HG03196 (cell line): ENCODE results near the gene ZNF354C.

Experiments used
- ATAC-seq: cut with Tn5 transposase; IDR thresholded peaks from one replicate; pipeline ENCODE4 v1.9.1; 2021; ENCODE audit not compliant: unreplicated experiment

The ZNF354C gene

DNA sequence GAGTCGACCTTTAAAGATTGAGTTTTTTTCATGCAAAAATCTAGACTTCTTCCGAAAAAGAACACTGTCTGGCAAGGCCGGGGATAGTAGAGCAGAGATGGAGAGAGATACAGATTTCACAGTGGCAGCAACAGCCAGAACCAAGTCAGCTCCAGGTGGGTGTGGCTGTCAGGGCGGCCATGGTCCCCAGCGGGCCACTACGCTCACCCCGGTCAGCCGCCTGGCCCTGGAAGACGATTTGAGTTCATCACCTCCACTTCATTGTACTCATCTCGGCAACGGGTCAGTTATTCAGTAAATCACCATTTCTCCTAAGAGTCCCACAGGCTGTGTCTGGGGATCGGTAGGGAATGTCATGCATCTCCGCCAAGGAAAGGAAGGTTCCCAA is 53.0 kb downstream of the ZNF354C start:
- ATAC-seq, result no peak

DNA sequence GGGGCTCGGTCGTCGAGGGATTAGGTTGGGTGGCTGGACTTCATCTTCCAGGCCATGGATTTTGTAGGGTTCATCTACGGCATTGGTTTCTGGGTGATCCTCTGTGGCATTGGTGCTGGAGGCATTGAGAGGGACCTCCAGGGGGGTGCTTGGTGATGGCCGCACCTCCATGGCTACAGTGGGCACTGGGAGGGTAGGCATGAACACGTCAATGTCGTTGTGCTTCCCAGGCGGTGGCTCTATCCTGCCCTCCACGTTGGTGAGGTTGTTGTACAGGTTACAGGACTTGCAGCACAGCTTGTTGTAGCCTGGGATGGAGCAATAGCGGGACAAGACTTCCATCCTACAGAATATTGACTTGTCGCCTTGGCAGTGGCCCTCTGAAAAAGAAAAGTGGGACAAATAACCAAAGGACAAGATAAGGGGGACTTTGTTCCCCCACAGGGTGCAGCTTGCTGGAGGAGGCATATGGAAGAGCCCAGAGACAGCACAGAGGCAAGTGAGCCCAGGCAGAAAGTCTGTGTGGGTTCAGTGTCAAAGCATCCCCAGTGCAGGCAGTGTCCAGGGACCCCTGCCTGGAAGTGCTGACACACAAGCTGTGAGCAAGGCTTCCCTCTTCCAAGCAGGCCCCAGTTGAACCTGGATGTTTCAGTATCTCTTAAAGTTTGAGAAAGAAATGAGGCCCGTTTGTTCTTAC is 53.9 kb downstream of the ZNF354C start:
- ATAC-seq, result no peak

DNA sequence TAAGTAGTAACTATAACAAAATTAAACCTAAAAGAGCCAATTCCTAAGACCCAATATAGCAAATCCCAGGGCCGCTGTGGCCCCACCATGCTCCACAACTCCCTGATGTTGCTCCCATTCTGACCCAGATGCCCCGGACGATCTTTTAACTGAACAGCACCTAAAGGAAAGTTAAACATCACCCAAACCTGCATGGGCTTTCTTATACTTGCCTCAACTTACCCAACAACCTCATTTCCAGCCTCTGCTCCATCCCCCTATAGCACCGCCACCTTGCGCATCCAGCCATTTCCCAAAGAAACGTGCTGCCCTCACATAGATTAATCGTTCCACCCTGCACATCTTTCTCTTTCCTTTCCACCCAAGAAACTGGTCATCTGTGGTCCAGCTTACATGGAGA is 54.6 kb downstream of the ZNF354C start:
- no peak for ATAC-seq

DNA sequence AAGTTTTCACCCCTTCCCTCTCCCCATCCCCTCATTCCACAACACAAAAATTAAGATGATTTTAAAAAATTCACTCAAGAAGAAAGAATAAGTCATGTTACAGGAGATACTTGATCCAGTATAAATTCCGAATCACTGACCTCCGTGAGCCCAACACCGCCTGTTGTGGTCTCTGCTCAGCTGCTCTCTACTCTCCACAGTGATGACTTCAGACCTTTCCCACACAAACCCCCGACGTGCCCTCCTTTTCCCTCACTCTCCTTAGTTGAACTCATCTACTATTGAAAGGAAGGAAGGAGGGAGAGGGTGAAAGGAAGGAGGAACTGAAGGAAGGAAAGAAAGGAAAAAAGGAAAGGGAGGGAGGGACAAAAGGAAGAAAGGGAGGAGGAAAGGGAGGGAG is 55.1 kb downstream of the ZNF354C start:
- no peak for ATAC-seq

DNA sequence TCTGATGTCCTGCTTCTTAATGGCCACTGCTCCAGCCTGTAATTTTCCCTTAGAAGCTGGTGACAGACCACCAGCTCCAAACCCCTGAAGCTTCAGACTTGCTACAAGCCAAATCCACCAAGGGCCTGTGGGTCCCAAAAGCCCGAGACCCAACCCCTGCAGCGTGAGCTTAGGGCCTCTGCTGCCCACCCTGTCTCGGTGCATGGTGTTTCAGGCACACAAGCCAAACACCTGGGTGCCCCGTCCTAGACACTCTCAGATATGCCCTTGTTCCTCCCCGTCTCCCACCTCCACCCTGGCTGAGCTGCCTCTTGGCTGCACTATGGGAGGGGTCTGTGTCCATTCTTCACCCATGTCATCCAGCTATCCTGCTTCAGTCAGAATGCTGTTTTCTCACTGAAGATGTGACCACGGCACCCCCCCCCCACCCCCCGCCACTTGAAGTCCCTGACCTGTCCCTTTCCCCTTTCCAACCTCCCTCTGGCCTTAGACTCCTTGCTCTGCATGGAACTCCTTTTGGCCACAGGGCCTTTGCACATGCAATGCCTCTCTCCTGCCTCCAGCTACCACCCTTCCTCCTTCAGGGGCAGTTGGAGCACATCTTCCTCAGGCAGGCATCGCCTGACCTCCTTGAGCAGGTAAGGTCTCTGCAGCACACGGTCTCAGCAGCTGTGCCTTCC is 55.8 kb downstream of the ZNF354C start:
- no peak for ATAC-seq

DNA sequence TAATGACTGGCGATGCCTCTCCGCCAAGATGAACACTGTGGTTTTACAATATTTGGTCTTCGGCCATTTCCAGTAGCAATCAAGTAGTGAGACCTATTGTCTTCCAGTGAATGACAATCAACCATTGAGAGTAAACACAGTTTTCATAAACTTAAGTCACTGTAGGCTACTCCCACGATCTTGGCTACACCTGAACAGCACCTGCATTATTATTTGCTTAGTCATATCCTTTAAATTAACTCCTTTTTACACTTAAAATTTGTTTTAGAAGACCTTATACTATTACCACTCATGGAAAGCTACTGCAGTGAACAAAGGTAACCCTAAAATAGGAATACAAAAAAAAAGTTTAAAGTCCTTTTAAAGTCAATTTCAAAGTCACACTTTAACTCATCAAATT is 58.2 kb downstream of the ZNF354C start:
- ATAC-seq, result no peak

DNA sequence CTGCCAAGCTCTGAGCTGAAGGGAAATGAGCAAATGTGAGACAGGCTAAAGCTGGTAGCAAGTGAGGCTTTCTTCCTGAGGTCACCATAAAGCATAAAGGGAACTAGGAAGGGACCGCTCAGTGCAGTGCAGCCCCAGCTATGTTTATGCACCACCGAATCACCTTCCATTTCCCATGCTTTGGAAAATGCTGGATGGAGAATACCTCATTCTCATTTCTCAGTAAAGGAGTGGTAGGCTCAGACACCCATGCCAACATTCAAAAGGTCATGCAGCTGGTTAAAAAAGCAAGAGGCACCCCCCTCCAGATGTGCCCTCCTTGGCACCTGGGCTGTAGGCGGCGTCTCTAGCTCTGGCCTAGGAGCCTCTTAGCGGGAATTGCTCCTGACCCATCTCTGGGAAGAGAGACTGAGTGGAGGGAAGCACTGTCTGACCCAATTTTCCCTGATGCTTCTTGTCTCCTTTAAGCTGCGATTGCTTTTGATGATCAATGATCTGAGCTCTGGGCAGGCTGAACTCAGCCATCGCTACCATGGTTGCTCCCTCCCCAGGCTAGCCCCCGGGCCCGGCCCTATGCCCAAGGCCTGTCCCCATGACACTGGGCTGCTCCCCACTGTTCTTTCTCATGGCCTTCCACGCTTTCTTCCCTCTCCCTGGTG is 58.7 kb downstream of the ZNF354C start:
- no peak for ATAC-seq

DNA sequence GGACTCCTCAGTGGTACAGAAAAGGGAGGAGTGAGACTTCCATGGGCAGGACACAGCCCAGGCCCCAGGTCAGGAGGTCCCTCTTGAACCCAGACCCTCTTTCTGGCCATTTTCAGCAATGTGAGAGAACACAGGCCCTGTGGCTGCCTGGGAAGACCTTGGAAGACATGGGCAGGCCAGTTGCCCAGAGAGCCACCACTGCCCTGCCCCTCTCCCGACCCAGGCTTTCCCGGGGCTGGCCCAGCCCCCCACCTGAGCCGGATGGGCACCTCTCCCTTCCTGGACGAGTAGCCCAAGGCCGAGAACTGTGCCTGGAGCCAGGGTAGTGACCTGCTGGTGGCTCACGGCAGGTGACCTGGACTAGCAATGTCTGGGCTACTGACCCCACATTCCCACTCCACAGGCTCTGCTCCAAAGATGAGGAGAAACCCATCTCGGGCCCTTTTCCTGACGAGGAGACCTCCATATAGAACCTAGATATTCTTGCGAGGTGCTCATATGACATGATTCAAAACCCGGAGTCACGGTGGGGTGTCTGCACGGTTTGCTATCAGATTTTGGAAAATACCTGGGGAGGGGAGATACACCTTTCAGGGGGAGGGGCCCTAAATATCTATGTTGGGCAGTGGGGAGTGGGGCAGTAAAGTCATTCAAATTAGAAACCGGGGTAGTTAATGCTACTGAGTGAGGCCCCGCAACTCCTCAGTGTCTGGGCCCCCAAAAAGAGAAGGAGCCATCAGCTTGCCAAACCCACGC is 59.4 kb downstream of the ZNF354C start:
- no peak for ATAC-seq

DNA sequence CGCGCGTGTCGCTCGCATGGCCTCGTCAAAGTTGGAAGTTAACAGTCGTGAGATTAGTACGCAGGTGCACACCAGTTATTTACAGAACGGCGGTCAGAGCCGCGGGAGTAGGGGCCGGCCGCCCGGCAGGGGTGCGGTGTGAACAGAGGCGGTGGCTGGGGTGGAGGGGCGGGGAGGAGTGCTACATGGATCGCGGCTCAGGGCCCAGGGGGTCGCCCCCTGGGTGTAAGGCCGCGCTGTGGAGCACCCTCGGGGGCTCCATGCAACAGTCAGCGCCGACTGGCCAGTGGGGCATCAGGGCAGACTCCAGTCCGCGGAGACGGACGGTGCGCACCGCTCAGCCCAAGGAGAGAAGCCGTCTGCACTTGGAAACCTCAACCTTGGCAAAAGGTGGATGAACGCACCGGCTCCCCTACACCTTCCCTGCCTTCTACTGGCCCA is 60.3 kb downstream of the ZNF354C start:
- ATAC-seq, result no peak

DNA sequence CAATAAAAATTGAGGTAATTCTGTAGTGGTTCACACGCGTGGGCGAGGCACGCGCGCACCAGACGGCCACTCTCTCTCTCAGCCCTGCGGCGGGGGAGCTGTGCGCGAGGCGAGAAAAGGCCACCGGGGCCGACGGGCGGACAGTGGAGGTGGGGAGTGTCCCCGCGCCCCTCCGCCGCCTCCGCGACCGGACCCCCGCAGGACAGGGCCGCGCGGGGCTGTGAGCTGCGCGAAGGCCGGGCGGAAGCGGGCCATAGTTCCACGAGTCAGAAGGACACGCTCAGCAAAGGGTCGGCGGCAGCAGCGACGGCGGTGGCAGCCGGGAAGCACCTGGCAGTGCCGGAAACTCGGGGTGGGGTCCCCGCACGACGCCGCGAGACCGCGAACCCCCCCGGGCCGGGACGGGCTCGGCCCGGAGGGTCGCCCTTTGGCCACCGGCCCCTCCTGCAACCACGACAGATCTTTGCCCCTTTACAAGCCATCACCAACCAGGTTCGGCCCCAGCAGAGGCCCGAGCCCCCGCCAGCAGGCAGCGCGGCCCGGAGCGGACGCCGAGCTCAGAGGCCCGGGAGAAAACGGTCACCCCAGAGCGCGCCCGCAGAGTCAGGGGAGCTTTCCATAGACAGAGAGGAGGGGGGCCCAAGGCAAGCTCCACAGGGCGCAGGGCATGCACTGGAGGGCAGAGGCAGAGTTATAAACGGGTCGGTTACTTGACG is 60.9 kb downstream of the ZNF354C start:
- ATAC-seq, result no peak

DNA sequence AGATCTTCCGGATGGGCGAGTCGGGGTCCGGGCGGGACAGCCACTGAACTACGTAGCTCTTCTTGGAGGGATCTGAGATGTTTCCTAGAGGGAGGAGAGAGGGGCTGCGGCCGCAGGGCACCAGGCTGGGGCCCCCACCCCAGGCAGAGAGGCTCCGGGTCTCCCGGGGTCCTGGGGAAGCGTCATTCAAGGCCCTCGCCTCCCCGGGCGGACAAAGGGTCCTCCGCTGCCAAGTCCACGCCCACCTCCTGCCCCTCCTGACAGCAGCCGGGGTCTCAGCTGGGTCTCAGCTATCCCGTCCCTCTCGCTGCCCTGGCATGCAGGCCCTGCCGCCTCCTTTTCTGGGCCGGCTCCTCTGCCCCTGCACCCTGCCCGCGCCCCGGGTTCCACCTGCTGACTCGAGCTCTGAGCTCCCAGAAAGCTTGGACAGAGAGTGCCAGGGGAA is 61.5 kb downstream of the ZNF354C start:
- no peak for ATAC-seq

DNA sequence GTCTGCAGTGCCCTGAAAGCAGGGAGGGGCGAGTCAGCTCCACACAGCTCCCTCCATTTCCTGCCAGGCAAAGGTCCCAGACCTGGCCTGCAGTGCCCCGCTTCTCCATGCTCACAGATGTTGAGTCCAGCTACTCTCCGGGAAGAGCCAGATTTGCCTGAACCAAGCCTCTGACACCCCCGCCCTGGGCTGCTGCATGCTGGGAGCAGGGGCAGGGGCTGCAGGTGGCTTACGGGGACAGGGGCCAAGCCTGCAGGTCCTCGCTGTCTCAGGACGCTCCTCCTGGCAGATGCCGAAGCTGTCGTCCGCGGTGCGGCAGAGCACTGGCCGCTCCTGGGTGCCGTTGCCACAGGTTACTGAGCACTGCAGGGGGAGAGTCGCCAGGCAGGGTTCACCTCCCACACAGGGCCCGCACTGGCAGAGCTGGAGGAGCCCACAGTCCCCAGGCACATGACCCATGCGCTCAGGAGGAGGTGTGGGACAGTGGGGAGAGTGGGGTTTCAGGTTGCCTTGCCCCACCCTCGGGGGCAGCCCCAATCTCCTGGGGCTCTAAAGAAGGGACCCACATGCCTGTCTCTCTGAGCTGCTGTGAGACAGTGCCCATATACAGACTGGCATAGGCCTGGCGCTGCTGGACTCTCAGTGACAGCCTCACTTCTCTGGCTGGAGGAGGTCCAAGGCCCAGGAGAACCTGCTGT is 62.4 kb downstream of the ZNF354C start:
- ATAC-seq, result no peak

DNA sequence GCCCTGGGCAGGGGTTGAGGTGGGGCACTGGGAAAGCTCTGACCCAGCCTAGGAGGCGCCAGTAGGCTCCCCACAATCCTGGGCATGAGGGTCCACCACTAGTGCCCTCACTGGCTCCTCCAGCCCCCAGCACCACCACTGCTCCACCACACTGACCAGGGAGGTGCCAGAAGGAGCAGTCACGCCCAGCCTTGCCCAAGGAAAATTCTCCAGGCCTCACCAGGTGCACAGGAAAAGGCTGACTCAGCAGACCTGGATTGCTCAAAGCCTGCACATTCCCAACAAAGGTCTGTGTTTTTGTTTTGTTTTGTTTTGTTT is 62.9 kb downstream of the ZNF354C start:
- ATAC-seq, result no peak

DNA sequence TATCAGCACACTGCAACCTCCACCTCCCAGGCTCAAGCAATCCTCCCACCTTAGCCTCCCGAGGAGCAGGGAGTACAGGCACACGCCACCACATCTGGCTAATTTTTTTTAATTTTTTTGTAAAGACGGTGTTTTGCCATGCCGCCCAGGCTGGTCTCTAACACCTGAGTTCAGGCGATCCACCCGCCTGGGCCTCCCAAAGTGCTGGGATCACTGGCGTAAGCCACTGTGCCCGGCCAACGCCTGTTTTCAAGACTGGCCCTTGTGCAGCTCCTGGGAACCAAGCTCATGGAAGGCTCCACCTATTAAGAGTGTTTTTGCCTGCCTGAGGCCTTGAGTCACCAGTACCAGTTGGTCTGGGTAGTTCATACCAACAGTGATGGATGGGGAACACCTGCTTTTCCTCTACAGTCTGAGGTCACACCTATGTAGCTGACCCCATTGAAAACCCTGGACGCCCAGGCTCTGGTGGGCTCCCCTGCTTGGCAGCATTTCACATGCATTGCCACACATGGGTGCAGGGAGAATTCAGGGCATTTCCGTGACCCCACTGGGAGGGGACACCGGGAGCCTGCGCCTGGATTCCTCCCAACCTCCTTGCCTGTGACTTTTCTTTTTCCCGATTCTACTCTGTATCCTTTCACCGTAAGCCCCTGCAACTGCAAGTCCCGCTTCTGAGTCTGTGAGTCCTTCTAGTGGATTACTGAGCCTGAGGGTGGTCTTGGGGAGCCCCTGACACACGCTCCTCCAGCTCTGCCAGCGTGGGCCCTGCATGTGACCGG is 63.5 kb downstream of the ZNF354C start:
- no peak for ATAC-seq

DNA sequence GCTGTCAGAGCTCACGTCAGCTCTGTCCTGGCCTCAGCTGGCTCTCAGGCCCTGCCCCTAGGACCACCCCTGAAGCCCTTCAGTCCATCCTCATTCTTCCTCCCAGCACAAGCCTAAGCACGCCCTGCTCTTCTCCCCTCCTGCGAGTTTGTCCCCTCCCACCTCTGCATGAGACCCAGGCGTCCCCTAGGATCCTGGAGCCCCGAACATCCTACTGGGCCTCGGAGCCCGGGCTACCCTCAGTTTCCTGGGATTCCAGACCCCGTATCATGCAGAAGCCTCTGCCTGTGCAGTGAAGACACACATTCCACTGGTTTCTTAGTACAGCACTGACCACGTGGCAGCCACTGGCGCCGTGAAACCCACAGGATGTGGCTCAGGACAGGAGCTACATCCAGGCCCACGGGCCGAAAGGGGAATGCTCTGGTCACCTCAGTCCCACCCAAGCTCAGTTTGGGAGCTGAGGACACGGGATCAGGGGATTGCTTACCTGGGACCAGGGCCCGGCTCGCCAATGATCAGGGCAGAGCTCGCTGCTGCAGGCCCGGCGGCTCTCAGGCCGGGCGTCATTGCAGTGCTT is 64.2 kb downstream of the ZNF354C start:
- no peak for ATAC-seq

DNA sequence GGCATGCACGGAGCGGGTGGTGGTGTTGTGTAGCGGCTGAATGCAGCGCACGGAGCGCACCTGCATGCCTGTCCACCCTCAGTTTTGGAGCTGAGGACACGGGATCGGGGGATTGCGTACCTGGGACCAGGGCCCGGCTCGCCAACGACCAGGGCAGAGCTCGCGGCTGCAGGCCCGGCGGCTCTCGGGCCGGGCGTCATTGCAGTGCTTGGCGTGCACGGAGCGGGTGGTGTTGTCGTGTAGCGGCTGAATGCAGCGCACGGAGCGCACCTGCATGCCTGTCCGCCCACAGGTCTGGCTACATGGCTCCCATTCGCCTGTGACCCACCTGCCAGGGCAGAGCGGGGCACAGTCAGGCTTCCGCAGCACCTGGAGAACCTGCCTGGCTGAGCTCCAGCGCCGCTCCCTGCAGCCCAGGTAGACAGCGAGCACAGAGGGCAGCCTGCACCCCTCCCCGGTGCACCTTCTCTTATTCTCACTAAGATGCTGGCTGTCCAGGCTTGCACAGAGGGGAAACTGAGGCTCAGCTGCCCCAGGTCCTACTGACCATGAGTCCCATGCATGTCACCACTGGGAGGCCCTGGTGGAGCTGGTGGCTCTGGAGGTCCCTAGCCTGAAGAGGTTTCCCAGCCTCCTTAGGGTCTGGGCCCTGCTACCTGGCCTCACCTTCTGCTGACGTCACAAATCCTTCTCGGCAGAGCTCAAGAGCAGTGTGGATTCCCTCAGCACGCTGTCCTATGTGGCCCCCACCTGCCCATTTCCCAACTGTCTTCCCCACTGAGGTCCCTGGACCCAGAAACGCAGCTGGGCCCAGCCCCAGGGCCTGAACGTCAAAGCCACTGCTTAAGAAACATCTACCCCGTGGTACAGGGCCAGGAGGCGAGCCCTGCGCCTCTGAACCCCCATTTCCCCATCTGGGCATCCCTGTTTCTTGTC is 64.9 kb downstream of the ZNF354C start:
- no peak for ATAC-seq

DNA sequence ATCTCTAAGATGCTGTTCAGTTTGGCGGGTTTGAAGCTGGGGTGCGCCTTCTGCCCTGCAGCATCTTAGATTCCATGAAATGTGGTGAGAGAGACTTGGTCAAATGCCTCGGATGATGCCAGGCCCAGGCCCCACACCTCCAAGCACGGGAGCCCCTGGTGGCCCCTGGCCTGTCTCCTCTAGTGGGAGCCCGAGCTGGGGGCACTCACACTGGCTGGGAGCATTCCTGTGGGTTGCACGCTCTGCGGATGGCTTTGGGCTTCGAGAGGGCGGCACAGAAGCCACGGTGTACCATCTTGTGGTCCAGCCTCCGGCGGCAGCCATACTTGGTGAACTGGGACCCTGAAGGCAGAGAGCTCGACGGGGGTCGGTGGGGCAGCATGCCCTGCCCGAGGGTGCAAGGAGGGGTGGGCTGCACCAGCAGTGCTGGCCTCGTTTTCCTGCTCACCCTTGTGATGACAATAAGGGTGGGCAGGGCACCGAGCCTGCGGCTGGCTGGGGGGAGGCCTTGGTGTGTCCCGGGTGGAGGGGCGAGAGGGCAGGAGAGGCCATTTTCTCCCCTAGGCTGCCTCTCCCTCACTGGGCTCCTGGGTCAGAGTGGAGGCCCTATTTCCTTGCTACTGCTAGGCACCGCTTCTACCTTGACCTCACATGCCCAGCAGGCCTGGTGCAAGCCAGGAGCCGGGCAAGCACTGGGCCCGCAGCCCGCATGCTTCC is 65.8 kb downstream of the ZNF354C start:
- ATAC-seq, result no peak
